ENCODE results near the gene FAR1. TPM values are rescaled to one million over a fixed set of nuclear protein-coding genes. Genes with fewer than 3 reads are reported as not detected.
"Not testable (repeated sequence)": the region's sequence is repeated elsewhere in the genome, so short reads cannot be mapped to it uniquely, and the experiment has no call there.

The FAR1 gene
- total RNA-seq, 4 donors from 2014 or later = 51.3 to 142 (median 89.5) TPM

DNA sequence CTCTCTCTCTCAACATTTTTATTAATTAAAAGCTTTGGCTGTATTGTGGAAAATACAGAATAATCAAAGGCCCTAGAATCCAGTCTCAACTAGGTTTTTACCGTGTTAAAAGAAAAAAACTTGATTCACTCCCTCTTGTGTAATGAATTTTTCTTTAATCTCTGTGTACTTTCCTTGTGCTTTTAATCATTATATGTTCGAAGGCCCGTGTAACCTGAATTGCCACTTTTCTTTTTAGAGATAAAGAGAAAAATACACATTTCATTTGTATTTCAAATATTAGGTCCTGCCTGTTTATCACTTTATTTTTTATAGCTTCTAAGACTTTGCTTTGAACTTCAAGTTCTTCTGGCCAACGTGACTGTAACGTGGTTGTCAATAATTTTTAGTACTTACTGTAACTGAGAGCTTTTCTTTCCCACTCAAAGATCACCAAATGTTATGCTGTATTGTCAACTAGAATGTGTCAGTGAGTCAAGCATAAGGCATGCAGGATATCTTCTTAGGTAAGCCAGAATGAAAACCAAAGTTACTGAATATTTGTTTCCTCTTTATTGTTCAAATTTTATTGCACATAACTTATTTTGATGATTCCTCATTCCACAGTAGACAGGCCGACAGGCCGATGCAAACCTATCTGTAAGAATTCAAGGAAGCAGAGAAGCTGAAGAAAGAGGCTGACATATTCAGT is 23.3 kb upstream of the FAR1 start:
- H3K27ac ChIP-seq = no peak overlapping the region
- no peaks in the 10 kb centered on the region for H3K36me3 ChIP-seq
- in situ Hi-C loops (cut with MboI; ENCODE audit: low pct_ligation_motif_present in 1 of 4, low pct_unique_long_range_greater_than_20kb in 1 of 4, low sequenced_read_pairs in 3 of 4) (no loop called here), intact Hi-C loops (cut with DNase I; ENCODE audit: low total_unique reads) (no loop called here)
- no peak for DNase-seq
- H3K4me3 ChIP-seq = no peak overlapping the region
- WGBS, 2 donors (ENCODE audit: low coverage in 1 of 2) = 51 to 56% methylated on average over 7 of the region's 7 CpGs
- no peaks in the 10 kb centered on the region for H3K9me3 ChIP-seq
- H3K4me1 ChIP-seq = peaks cover 0 to 9% (median 0%) of the 10 kb centered on the region in 4 donors
- H3K27me3 ChIP-seq = no peaks in the 10 kb centered on the region
- TF ChIP-seq POLR2A (IDR thresholded peaks at IDR 0.05) (no peak), POLR2AphosphoS5 (IDR thresholded peaks at IDR 0.05) (no peak), EP300 (IDR thresholded peaks at IDR 0.05; ENCODE audit: low read depth) (no peak)
- TF ChIP-seq, protein P1, sequence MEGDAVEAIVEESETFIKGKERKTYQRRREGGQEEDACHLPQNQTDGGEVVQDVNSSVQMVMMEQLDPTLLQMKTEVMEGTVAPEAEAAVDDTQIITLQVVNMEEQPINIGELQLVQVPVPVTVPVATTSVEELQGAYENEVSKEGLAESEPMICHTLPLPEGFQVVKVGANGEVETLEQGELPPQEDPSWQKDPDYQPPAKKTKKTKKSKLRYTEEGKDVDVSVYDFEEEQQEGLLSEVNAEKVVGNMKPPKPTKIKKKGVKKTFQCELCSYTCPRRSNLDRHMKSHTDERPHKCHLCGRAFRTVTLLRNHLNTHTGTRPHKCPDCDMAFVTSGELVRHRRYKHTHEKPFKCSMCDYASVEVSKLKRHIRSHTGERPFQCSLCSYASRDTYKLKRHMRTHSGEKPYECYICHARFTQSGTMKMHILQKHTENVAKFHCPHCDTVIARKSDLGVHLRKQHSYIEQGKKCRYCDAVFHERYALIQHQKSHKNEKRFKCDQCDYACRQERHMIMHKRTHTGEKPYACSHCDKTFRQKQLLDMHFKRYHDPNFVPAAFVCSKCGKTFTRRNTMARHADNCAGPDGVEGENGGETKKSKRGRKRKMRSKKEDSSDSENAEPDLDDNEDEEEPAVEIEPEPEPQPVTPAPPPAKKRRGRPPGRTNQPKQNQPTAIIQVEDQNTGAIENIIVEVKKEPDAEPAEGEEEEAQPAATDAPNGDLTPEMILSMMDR (IDR thresholded peaks at IDR 0.05) = no peak

DNA sequence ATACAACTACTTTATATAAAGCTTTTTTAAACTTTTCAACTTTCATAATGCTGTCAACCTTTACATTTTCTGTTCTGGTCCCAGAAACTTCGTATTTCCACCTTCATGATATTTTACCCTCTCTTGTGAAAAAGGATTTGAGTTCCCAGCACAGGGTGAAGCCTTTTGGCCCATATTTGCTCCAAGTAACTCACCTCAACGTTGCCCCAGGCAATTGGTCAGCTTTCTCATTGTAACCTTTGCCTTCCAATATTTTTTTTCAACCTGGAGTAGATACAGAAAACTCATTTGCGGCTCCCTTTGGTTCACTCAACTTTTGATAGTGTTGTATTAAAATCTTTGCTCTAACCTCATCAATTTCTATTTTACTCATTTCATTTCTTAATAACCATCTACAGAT is 21.1 kb upstream of the FAR1 start:
- 75 to 77% methylated on average over 2 to 3 of the region's 3 CpGs for WGBS, 2 donors (ENCODE audit: low coverage in 1 of 2)
- in situ Hi-C loops (cut with MboI; ENCODE audit: low pct_ligation_motif_present in 1 of 4, low pct_unique_long_range_greater_than_20kb in 1 of 4, low sequenced_read_pairs in 3 of 4) (no loop called here), intact Hi-C loops (cut with DNase I; ENCODE audit: low total_unique reads) (no loop called here)
- no peaks in the 10 kb centered on the region for H3K9me3 ChIP-seq
- H3K27me3 ChIP-seq = no peaks in the 10 kb centered on the region
- TF ChIP-seq, protein P1 (IDR thresholded peaks at IDR 0.05) = no peak
- TF ChIP-seq EP300 (IDR thresholded peaks at IDR 0.05; ENCODE audit: low read depth) = no peak
- TF ChIP-seq POLR2A (IDR thresholded peaks at IDR 0.05) = no peak
- TF ChIP-seq POLR2AphosphoS5 (IDR thresholded peaks at IDR 0.05) = no peak
- H3K4me3 ChIP-seq = no peak overlapping the region
- H3K36me3 ChIP-seq = no peaks in the 10 kb centered on the region
- no peak overlapping the region for H3K27ac ChIP-seq
- no peak for DNase-seq
- H3K4me1 ChIP-seq = peaks cover 0 to 9% (median 0%) of the 10 kb centered on the region in 4 donors

DNA sequence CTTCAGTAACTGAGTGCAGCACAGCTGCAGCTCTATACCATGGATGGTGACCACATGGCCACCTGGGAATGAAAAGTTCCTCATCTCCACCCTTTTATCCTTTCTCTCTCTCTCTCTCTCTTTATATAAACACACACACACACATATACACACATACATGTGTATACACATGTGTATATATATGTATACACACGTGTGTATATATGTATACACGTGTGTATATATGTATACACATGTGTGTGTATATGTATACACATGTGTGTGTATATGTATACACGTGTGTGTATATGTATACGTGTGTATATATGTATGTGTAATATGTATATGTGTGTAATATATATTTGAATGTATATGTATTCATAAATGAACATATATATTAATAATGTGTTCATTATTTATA is 18.8 kb upstream of the FAR1 start:
- H3K9me3 ChIP-seq = no peaks in the 10 kb centered on the region

DNA sequence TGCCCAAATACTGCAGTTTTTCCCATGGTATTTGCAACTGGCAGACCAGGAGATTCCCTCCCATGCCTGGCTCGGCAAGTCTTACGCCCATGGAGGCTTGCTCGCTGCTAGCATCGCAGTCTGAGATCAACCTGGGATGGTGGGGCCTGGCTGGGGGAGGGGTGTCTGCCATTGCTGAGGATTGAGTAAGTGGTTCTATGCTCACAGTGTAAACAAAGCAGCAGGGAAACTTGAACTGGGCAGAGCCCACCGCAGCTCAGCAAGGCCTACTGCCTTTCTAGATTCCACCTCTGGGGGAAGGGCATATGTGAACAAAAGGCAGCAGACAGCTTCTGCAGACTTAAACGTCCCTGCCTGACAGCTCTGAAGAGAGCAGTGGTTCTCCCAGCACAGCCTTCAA is 17.0 kb upstream of the FAR1 start:
- H3K4me1 ChIP-seq; in situ Hi-C loops (cut with MboI; ENCODE audit: low pct_ligation_motif_present in 1 of 4, low pct_unique_long_range_greater_than_20kb in 1 of 4, low sequenced_read_pairs in 3 of 4); H3K4me3 ChIP-seq; H3K9me3 ChIP-seq; intact Hi-C loops (cut with DNase I; ENCODE audit: low total_unique reads); DNase-seq; H3K27me3 ChIP-seq; H3K27ac ChIP-seq; H3K36me3 ChIP-seq: not testable (repeated sequence)
- WGBS, 2 donors (ENCODE audit: low coverage in 1 of 2) = 75% methylated on average over 6 of the region's 6 CpGs; no CpG with 5 or more reads in 1 of the 2 donors

More for the DNA sequence above, 18.8 kb upstream of the FAR1 start:
- peaks cover 0 to 9% (median 0%) of the 10 kb centered on the region in 4 donors for H3K4me1 ChIP-seq
- no peak overlapping the region for H3K4me3 ChIP-seq
- in situ Hi-C loops (cut with MboI; ENCODE audit: low pct_ligation_motif_present in 1 of 4, low pct_unique_long_range_greater_than_20kb in 1 of 4, low sequenced_read_pairs in 3 of 4) (no loop called here), intact Hi-C loops (cut with DNase I; ENCODE audit: low total_unique reads) (no loop called here)
- no peak overlapping the region for H3K27ac ChIP-seq
- H3K27me3 ChIP-seq = no peaks in the 10 kb centered on the region
- no peak for DNase-seq
- WGBS, 2 donors (ENCODE audit: low coverage in 1 of 2) = 50 to 91% methylated on average over 4 of the region's 4 CpGs
- TF ChIP-seq, protein P1 (IDR thresholded peaks at IDR 0.05) = no peak
- no peak for TF ChIP-seq POLR2A (IDR thresholded peaks at IDR 0.05)
- no peak for TF ChIP-seq POLR2AphosphoS5 (IDR thresholded peaks at IDR 0.05)
- no peak for TF ChIP-seq EP300 (IDR thresholded peaks at IDR 0.05; ENCODE audit: low read depth)
- no peaks in the 10 kb centered on the region for H3K36me3 ChIP-seq

Data from transverse colon (tissue), 4 donors.